GM23338 (cell line): ENCODE data around the gene MSH2. TPM values are rescaled to one million over a fixed set of nuclear protein-coding genes. Genes with fewer than 3 reads are reported as not detected.

Experiments
- ATAC-seq: fragments of 200-7000 bp; cut with Tn5 transposase; 3 replicates; pipeline ENCODE4 v1.9.1; 2020
- DNase-seq: peaks from one replicate; pipeline ENCODE4 v3.0.0-alpha.2; 2015; ENCODE audit warnings: low spot score
- H2AFZ ChIP-seq: fragments of 200-600 bp; sonication (generic); 2 replicates; pipeline ENCODE4 v1.8.0; 2016; ENCODE audit warnings: antibody characterized with exemption, mild to moderate bottlenecking, moderate library complexity
- H3F3A ChIP-seq: fragments of 200-600 bp; sonication (generic); replicated peaks from 2 replicates; pipeline ENCODE4 v1.8.0; 2017; ENCODE audit warnings: antibody characterized with exemption, mixed run types, low read depth
- H3K27ac ChIP-seq: fragments of 200-600 bp; sonication (generic); 2 replicates; pipeline ENCODE4 v1.6.1; 2016; ENCODE audit warnings: low read depth
- H3K27me3 ChIP-seq: fragments of 200-600 bp; sonication (generic); 2 replicates; pipeline ENCODE4 v1.8.0; 2016; ENCODE audit warnings: mild to moderate bottlenecking, mixed run types, moderate library complexity; ENCODE audit not compliant: insufficient read depth
- H3K36me3 ChIP-seq: fragments of 200-600 bp; sonication (generic); 2 replicates; pipeline ENCODE4 v1.8.0; 2016; ENCODE audit warnings: mild to moderate bottlenecking; ENCODE audit not compliant: insufficient read depth
- H3K4me1 ChIP-seq: fragments of 200-600 bp; sonication (generic); 2 replicates; pipeline ENCODE4 v1.8.0; 2016; ENCODE audit warnings: mild to moderate bottlenecking, moderate library complexity; ENCODE audit not compliant: insufficient read depth
- H3K4me2 ChIP-seq: fragments of 200-600 bp; sonication (generic); 2 replicates; pipeline ENCODE4 v1.7.1; 2017; ENCODE audit warnings: mixed run types
- H3K4me3 ChIP-seq: fragments of 200-600 bp; sonication (generic); 2 replicates; pipeline ENCODE4 v1.6.1; 2016; ENCODE audit warnings: mixed run types
- H3K79me2 ChIP-seq: fragments of 200-600 bp; sonication (generic); replicated peaks from 2 replicates; pipeline ENCODE4 v1.8.0; 2017; ENCODE audit warnings: mild to moderate bottlenecking; ENCODE audit not compliant: insufficient read depth
- H3K9me2 ChIP-seq: fragments of 200-600 bp; sonication (generic); 2 replicates; pipeline ENCODE4 v1.8.0; 2017; ENCODE audit not compliant: insufficient read depth
- H4K20me1 ChIP-seq: fragments of 200-600 bp; sonication (generic); replicated peaks from 2 replicates; pipeline ENCODE4 v1.8.0; 2017; ENCODE audit warnings: mild to moderate bottlenecking; ENCODE audit not compliant: insufficient read depth
- H3K27ac Mint-ChIP-seq: 2 replicates; pipeline ENCODE4 v1.8.0; 2020; ENCODE audit warnings: inconsistent platforms, mild to moderate bottlenecking, moderate library complexity, mixed read lengths
- H3K27me3 Mint-ChIP-seq: 3 replicates; pipeline ENCODE4 v1.8.0; 2022; ENCODE audit warnings: low read depth, mild to moderate bottlenecking, moderate library complexity, mixed read lengths, inconsistent platforms; ENCODE audit not compliant: insufficient read depth, poor library complexity
- H3K36me3 Mint-ChIP-seq: 3 replicates; pipeline ENCODE4 v1.8.0; 2021; ENCODE audit warnings: low read depth, mild to moderate bottlenecking, inconsistent platforms, moderate library complexity, mixed read lengths
- H3K4me1 Mint-ChIP-seq: 3 replicates; pipeline ENCODE4 v1.8.0; 2020; ENCODE audit warnings: mild to moderate bottlenecking, inconsistent platforms, mixed read lengths
- H3K4me3 Mint-ChIP-seq: 3 replicates; pipeline ENCODE4 v1.8.0; 2021; ENCODE audit warnings: moderate library complexity, mild to moderate bottlenecking, inconsistent platforms, mixed read lengths
- H3K9me3 Mint-ChIP-seq: 3 replicates; pipeline ENCODE4 v1.8.0; 2020; ENCODE audit warnings: moderate library complexity, mild to moderate bottlenecking, inconsistent platforms, mixed read lengths
- CREB1 ChIP-seq: fragments of 250-450 bp; sonication (Bioruptor Pico); IDR thresholded peaks from 2 replicates; pipeline ENCODE4 v1.5.0; 2020; ENCODE audit warnings: low read depth, mild to moderate bottlenecking, moderate library complexity
- ETS1 ChIP-seq: IDR thresholded peaks from 2 replicates; pipeline ENCODE4 v1.6.1; 2016; ENCODE audit warnings: antibody characterized with exemption
- EZH2 ChIP-seq: fragments of 200-600 bp; sonication (generic); IDR thresholded peaks from one replicate; pipeline ENCODE4 v1.8.0; 2017; ENCODE audit warnings: antibody characterized with exemption, mild to moderate bottlenecking, low read depth; ENCODE audit not compliant: unreplicated experiment
- EZH2phosphoT487 ChIP-seq: fragments of 200-600 bp; sonication (generic); IDR thresholded peaks from one replicate; pipeline ENCODE4 v1.8.1; 2018; ENCODE audit warnings: antibody characterized with exemption; ENCODE audit not compliant: unreplicated experiment
- JUNB ChIP-seq: IDR thresholded peaks from one replicate; pipeline ENCODE4 v1.6.1; 2016; ENCODE audit warnings: antibody characterized with exemption; ENCODE audit not compliant: unreplicated experiment
- NANOG ChIP-seq: IDR thresholded peaks from 2 replicates; pipeline ENCODE4 v1.6.1; 2016; ENCODE audit warnings: antibody characterized with exemption, borderline replicate concordance
- POLR2AphosphoS5 ChIP-seq: IDR thresholded peaks from 2 replicates; pipeline ENCODE4 v1.6.1; 2016; ENCODE audit warnings: antibody characterized with exemption, low read depth
- STAT1 ChIP-seq: IDR thresholded peaks from one replicate; pipeline ENCODE4 v1.6.1; 2016; ENCODE audit warnings: antibody characterized with exemption; ENCODE audit not compliant: unreplicated experiment
- ZNF114 ChIP-seq: fragments of 250-450 bp; sonication (Bioruptor Pico); IDR thresholded peaks from 2 replicates; pipeline ENCODE4 v1.5.0; 2020; ENCODE audit warnings: mild to moderate bottlenecking, moderate library complexity
- ZNF331 ChIP-seq: fragments of 250-450 bp; sonication (Bioruptor Pico); IDR thresholded peaks from 2 replicates; pipeline ENCODE4 v1.5.0; 2020; ENCODE audit warnings: low read depth, mild to moderate bottlenecking, moderate library complexity
- polyA plus RNA-seq: library from polyadenylated mRNA; unstranded; fragments of >200 nt; fragmentation: Nextera tagmentation; extraction: Ambion mirVana; gene quantifications from 2 replicates; pipeline ENCODE4 v1.2.1, GENCODE V29; 2016
- total RNA-seq: library from RNA; depleted of rRNA; stranded (reverse); fragments of >200 nt; shearing (Covaris generic); gene quantifications from 2 replicates; pipeline ENCODE4 v1.2.3, GENCODE V29; 2014
- TF ChIP-seq, protein P1 (sequence below): fragments of 250-450 bp; sonication (Bioruptor Pico); IDR thresholded peaks from 2 replicates; pipeline ENCODE4 v1.5.0; 2020; ENCODE audit warnings: mild to moderate bottlenecking, moderate library complexity
- TF ChIP-seq, protein P2 (sequence below), 2 experiments: fragments of 200-600 bp in 1 of 2; sonication (generic) in 1 of 2; conservative IDR thresholded peaks; 2 replicates each; pipeline versions ENCODE4 v1.5.1 to v1.6.1; 2016 to 2017; ENCODE audit warnings: antibody characterized with exemption in 2 of 2, low read depth in 2 of 2, mild to moderate bottlenecking in 2 of 2, moderate library complexity in 1 of 2

Gene MSH2
- total and polyA plus RNA-seq, 2 experiments from 2014 or later, result 156 to 249 TPM

DNA sequence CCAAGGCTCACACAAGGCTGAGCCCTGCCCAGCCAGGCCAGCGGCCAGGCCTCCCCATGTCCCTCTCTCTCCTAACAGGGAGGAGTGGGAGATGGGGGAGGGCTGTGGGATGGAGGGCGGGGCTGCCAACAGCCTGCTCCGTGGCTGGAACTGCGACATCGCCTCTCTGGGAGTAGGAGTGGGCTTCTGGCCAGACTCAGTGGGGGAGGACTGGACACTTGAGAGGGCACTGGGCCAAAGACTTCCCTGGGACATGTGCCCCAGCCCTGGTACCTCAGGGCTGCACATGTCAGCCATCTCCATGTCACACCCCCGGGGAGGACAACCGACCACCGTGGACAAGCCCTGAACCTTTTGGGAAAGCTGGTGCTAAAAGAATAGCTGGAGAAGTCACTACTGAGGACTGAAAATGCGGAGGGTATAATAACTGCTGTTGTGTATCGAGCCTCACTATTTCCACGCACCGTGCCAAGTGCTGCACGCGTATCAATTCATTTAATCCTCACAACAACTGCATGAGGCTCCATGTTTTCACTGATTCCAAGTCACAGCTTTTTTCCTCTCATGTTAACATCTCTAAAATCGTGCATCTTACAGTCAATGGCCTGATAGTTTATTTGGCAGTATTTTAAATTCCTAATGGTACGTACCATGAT, 127.3 kb downstream of the MSH2 start:
- H3K36me3 ChIP-seq, result no peaks in the 10 kb centered on the region
- Mint-ChIP-seq H3K9me3 (no peaks in the 10 kb centered on the region), H3K4me3 (no peak overlapping the region), H3K36me3 (no peaks in the 10 kb centered on the region), H3K27ac (no peak overlapping the region), H3K4me1 (peaks cover 24% of the 10 kb centered on the region), H3K27me3 (peaks cover 2% of the 10 kb centered on the region)
- no peak overlapping the region for H3K27ac ChIP-seq
- no peak overlapping the region for H3K4me2 ChIP-seq
- no peaks in the 10 kb centered on the region for H3K27me3 ChIP-seq
- no peaks in the 10 kb centered on the region; the same call in 1 of the 2 replicates for H3K4me1 ChIP-seq
- no peaks in the 10 kb centered on the region for H3K9me2 ChIP-seq
- no peaks in the 10 kb centered on the region for H4K20me1 ChIP-seq
- no peaks in the 10 kb centered on the region for H3K79me2 ChIP-seq
- no peak for DNase-seq
- H2AFZ ChIP-seq, result no peak overlapping the region
- no peaks in the 10 kb centered on the region for H3F3A ChIP-seq
- TF ChIP-seq JUNB (no peak), CREB1 (CRISPR knock-in tag) (no peak), EZH2phosphoT487 (no peak)
- ATAC-seq, result no peak
- no peak overlapping the region for H3K4me3 ChIP-seq

DNA sequence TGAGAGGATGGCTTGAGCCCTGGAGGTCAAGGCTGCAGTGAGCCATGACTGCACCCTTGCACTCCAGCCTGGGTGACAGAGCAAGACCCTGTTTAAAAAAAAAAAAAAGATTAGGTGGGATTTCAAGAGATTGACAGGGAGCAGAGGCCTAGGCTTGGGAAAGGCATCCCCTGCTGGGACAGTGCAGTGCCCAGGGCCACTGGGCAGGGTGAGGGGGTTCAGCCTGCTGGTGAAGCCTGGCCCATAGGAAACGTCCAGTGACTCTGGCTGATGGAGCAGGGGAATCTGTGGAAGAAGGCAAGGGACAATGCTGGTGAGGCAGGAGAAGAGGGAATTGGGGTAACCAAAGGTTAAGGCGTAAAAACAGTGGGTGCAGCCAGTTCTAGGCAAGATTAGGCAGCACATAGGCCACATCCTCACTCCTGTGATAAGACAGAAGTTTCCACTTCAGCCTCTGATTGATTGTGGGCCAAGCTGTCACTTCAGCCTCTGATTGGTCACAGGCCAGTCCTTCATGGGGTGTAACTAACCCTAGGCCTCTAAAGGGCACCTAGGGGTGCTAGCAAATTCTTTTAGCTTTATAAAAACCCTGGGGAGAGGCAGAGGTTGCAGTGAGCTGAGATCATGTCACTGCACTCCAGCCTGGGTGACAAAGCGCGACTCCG, 128.6 kb downstream of the MSH2 start:
- no peak overlapping the region for H3K27ac Mint-ChIP-seq
- TF ChIP-seq CREB1 (CRISPR knock-in tag) (no peak), ETS1 (no peak), ZNF331 (CRISPR knock-in tag) (no peak), EZH2phosphoT487 (no peak), ZNF114 (CRISPR knock-in tag) (no peak), STAT1 (no peak), NANOG (no peak), JUNB (no peak), POLR2AphosphoS5 (no peak), EZH2 (no peak)
- TF ChIP-seq, protein P1, sequence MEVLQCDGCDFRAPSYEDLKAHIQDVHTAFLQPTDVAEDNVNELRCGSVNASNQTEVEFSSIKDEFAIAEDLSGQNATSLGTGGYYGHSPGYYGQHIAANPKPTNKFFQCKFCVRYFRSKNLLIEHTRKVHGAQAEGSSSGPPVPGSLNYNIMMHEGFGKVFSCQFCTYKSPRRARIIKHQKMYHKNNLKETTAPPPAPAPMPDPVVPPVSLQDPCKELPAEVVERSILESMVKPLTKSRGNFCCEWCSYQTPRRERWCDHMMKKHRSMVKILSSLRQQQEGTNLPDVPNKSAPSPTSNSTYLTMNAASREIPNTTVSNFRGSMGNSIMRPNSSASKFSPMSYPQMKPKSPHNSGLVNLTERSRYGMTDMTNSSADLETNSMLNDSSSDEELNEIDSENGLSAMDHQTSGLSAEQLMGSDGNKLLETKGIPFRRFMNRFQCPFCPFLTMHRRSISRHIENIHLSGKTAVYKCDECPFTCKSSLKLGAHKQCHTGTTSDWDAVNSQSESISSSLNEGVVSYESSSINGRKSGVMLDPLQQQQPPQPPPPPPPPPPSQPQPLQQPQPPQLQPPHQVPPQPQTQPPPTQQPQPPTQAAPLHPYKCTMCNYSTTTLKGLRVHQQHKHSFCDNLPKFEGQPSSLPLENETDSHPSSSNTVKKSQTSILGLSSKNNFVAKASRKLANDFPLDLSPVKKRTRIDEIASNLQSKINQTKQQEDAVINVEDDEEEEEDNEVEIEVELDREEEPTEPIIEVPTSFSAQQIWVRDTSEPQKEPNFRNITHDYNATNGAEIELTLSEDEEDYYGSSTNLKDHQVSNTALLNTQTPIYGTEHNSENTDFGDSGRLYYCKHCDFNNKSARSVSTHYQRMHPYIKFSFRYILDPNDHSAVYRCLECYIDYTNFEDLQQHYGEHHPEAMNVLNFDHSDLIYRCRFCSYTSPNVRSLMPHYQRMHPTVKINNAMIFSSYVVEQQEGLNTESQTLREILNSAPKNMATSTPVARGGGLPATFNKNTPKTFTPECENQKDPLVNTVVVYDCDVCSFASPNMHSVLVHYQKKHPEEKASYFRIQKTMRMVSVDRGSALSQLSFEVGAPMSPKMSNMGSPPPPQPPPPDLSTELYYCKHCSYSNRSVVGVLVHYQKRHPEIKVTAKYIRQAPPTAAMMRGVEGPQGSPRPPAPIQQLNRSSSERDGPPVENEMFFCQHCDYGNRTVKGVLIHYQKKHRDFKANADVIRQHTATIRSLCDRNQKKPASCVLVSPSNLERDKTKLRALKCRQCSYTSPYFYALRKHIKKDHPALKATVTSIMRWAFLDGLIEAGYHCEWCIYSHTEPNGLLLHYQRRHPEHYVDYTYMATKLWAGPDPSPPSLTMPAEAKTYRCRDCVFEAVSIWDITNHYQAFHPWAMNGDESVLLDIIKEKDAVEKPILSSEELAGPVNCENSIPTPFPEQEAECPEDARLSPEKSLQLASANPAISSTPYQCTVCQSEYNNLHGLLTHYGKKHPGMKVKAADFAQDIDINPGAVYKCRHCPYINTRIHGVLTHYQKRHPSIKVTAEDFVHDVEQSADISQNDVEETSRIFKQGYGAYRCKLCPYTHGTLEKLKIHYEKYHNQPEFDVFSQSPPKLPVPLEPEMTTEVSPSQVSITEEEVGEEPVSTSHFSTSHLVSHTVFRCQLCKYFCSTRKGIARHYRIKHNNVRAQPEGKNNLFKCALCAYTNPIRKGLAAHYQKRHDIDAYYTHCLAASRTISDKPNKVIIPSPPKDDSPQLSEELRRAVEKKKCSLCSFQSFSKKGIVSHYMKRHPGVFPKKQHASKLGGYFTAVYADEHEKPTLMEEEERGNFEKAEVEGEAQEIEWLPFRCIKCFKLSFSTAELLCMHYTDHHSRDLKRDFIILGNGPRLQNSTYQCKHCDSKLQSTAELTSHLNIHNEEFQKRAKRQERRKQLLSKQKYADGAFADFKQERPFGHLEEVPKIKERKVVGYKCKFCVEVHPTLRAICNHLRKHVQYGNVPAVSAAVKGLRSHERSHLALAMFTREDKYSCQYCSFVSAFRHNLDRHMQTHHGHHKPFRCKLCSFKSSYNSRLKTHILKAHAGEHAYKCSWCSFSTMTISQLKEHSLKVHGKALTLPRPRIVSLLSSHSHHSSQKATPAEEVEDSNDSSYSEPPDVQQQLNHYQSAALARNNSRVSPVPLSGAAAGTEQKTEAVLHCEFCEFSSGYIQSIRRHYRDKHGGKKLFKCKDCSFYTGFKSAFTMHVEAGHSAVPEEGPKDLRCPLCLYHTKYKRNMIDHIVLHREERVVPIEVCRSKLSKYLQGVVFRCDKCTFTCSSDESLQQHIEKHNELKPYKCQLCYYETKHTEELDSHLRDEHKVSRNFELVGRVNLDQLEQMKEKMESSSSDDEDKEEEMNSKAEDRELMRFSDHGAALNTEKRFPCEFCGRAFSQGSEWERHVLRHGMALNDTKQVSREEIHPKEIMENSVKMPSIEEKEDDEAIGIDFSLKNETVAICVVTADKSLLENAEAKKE (CRISPR knock-in tag), result no peak
- TF ChIP-seq, protein P2, sequence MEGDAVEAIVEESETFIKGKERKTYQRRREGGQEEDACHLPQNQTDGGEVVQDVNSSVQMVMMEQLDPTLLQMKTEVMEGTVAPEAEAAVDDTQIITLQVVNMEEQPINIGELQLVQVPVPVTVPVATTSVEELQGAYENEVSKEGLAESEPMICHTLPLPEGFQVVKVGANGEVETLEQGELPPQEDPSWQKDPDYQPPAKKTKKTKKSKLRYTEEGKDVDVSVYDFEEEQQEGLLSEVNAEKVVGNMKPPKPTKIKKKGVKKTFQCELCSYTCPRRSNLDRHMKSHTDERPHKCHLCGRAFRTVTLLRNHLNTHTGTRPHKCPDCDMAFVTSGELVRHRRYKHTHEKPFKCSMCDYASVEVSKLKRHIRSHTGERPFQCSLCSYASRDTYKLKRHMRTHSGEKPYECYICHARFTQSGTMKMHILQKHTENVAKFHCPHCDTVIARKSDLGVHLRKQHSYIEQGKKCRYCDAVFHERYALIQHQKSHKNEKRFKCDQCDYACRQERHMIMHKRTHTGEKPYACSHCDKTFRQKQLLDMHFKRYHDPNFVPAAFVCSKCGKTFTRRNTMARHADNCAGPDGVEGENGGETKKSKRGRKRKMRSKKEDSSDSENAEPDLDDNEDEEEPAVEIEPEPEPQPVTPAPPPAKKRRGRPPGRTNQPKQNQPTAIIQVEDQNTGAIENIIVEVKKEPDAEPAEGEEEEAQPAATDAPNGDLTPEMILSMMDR (conservative IDR thresholded peaks at IDR 0.05; ENCODE audit: low read depth in 2 of 2), result no peak

More for the DNA sequence above, 128.6 kb downstream of the MSH2 start:
- Mint-ChIP-seq H3K36me3 (no peaks in the 10 kb centered on the region), H3K4me3 (no peak overlapping the region), H3K4me1 (peaks cover 28% of the 10 kb centered on the region), H3K27me3 (peaks cover 2% of the 10 kb centered on the region), H3K9me3 (no peaks in the 10 kb centered on the region)
- Histone ChIP-seq H3K27ac (no peak overlapping the region), H3K9me2 (no peaks in the 10 kb centered on the region), H3K27me3 (no peaks in the 10 kb centered on the region), H3K36me3 (no peaks in the 10 kb centered on the region), H3K4me3 (no peak overlapping the region), H3F3A (no peaks in the 10 kb centered on the region), H3K4me1 (no peaks in the 10 kb centered on the region; the same call in 1 of the 2 replicates), H3K4me2 (no peak overlapping the region), H2AFZ (no peak overlapping the region), H3K79me2 (no peaks in the 10 kb centered on the region), H4K20me1 (no peaks in the 10 kb centered on the region)
- DNase-seq (no peak), ATAC-seq (no peak)
